WTC11 (cell line): ENCODE data around the gene FAM227B. TPM values are rescaled to one million over a fixed set of nuclear protein-coding genes. Genes with fewer than 3 reads are reported as not detected.
A peak's percentile ranks its signal among the peaks of the same experiment; 100 is the strongest.

ENCODE experiments used
- ATAC-seq: fragments of 200-7000 bp; cut with Tn5 transposase; 2 replicates; pipeline ENCODE4 v1.10.0; 2021; ENCODE audit warnings: mild to moderate bottlenecking, moderate library complexity
- CTCF ChIA-PET: fragments of 300-600 bp; sonication (Branson Sonifier 250); formaldehyde crosslinking; loops from one replicate; lab custom pipeline; 2021; ENCODE audit warnings: antibody characterized with exemption; lab: Charles Lee
- POLR2A ChIA-PET: fragments of 350-600 bp; sonication (Branson Sonifier 250); formaldehyde crosslinking; loops from one replicate; lab custom pipeline; 2021; ENCODE audit warnings: antibody characterized with exemption; lab: Charles Lee
- DNase-seq: peaks from one replicate; pipeline ENCODE4 v3.0.0; 2021; ENCODE audit warnings: low spot score
- H3K27ac Mint-ChIP-seq: 2 replicates; pipeline ENCODE4 v1.8.0; 2021; ENCODE audit warnings: mixed read lengths
- H3K27me3 Mint-ChIP-seq: 2 replicates; pipeline ENCODE4 v1.8.0; 2021; ENCODE audit warnings: low read depth, mild to moderate bottlenecking, moderate library complexity, mixed read lengths
- H3K36me3 Mint-ChIP-seq: 2 replicates; pipeline ENCODE4 v1.8.0; 2021; ENCODE audit warnings: mixed read lengths
- H3K4me1 Mint-ChIP-seq: 2 replicates; pipeline ENCODE4 v1.8.0; 2022; ENCODE audit warnings: mixed read lengths
- H3K4me3 Mint-ChIP-seq: 2 replicates; pipeline ENCODE4 v1.8.0; 2021; ENCODE audit warnings: mild to moderate bottlenecking, moderate library complexity, mixed read lengths
- H3K9me3 Mint-ChIP-seq: 2 replicates; pipeline ENCODE4 v1.8.0; 2021; ENCODE audit warnings: mixed read lengths
- AFF4 ChIP-seq: sonication (generic); formaldehyde crosslinking; IDR thresholded peaks from 2 replicates; pipeline ENCODE4 v1.8.1; 2023; ENCODE audit warnings: mild to moderate bottlenecking, missing genetic modification reagents, borderline replicate concordance
- ATF3 ChIP-seq: sonication (generic); formaldehyde crosslinking; conservative IDR thresholded peaks from 2 replicates; pipeline ENCODE4 v1.8.1; 2022; ENCODE audit warnings: mild to moderate bottlenecking, missing genetic modification reagents
- ATF6 ChIP-seq: sonication (generic); formaldehyde crosslinking; IDR thresholded peaks from 2 replicates; pipeline ENCODE4 v1.8.1; 2023; ENCODE audit warnings: mild to moderate bottlenecking, missing genetic modification reagents
- CTCF ChIP-seq: fragments of 200-600 bp; IDR thresholded peaks from 2 replicates; pipeline ENCODE4 v1.8.0; 2022; ENCODE audit warnings: antibody characterized with exemption
- E2F1 ChIP-seq: sonication (generic); formaldehyde crosslinking; IDR thresholded peaks from 2 replicates; pipeline ENCODE4 v1.8.0; 2022; ENCODE audit warnings: mild to moderate bottlenecking, missing genetic modification reagents
- EMX1 ChIP-seq: fragments of 250-450 bp; sonication (Bioruptor Pico); IDR thresholded peaks from 2 replicates; pipeline ENCODE4 v1.8.0; 2021; ENCODE audit warnings: mild to moderate bottlenecking
- HMGXB4 ChIP-seq: sonication (generic); formaldehyde crosslinking; IDR thresholded peaks from 2 replicates; pipeline ENCODE4 v1.8.1; 2023; ENCODE audit warnings: mild to moderate bottlenecking, moderate library complexity, missing genetic modification reagents
- MLX ChIP-seq: sonication (generic); formaldehyde crosslinking; IDR thresholded peaks from 2 replicates; pipeline ENCODE4 v1.8.1; 2023; ENCODE audit warnings: mild to moderate bottlenecking, missing genetic modification reagents, moderate library complexity
- MYBL2 ChIP-seq: sonication (generic); formaldehyde crosslinking; IDR thresholded peaks from 2 replicates; pipeline ENCODE4 v1.8.1; 2023; ENCODE audit warnings: mild to moderate bottlenecking, moderate library complexity, missing genetic modification reagents
- NFATC4 ChIP-seq: fragments of 250-450 bp; sonication (Bioruptor Pico); IDR thresholded peaks from 2 replicates; pipeline ENCODE4 v1.9.0; 2021; ENCODE audit warnings: mild to moderate bottlenecking
- OVOL2 ChIP-seq: fragments of 250-450 bp; sonication (Bioruptor Pico); IDR thresholded peaks from 2 replicates; pipeline ENCODE4 v1.9.0; 2021; ENCODE audit warnings: mild to moderate bottlenecking, borderline replicate concordance
- TEAD1 ChIP-seq: sonication (generic); formaldehyde crosslinking; IDR thresholded peaks from 2 replicates; pipeline ENCODE4 v1.8.0; 2022; ENCODE audit warnings: mild to moderate bottlenecking, missing genetic modification reagents
- TEAD4 ChIP-seq: sonication (generic); formaldehyde crosslinking; IDR thresholded peaks from 2 replicates; pipeline ENCODE4 v1.8.0; 2022; ENCODE audit warnings: mild to moderate bottlenecking, missing genetic modification reagents
- TP53 ChIP-seq: sonication (generic); formaldehyde crosslinking; IDR thresholded peaks from 2 replicates; pipeline ENCODE4 v1.8.1; 2023; ENCODE audit warnings: mild to moderate bottlenecking, missing genetic modification reagents
- USF2 ChIP-seq: sonication (generic); formaldehyde crosslinking; IDR thresholded peaks from 2 replicates; pipeline ENCODE4 v1.8.1; 2023; ENCODE audit warnings: mild to moderate bottlenecking, missing genetic modification reagents, moderate library complexity
- ZMAT4 ChIP-seq: fragments of 250-450 bp; sonication (Bioruptor Pico); IDR thresholded peaks from 2 replicates; pipeline ENCODE4 v1.9.0; 2021; ENCODE audit warnings: mild to moderate bottlenecking
- ZNF219 ChIP-seq: sonication (generic); formaldehyde crosslinking; IDR thresholded peaks from 2 replicates; pipeline ENCODE4 v1.8.0; 2023; ENCODE audit warnings: missing genetic modification reagents, mild to moderate bottlenecking, borderline replicate concordance
- ZNF232 ChIP-seq: sonication (generic); formaldehyde crosslinking; IDR thresholded peaks from 2 replicates; pipeline ENCODE4 v1.8.0; 2022; ENCODE audit warnings: mild to moderate bottlenecking, missing genetic modification reagents
- ZNF423 ChIP-seq: fragments of 250-450 bp; sonication (Bioruptor Pico); IDR thresholded peaks from 2 replicates; pipeline ENCODE4 v2.1.2; 2022; ENCODE audit warnings: mild to moderate bottlenecking, moderate library complexity
- ZNF512 ChIP-seq: sonication (generic); formaldehyde crosslinking; IDR thresholded peaks from 2 replicates; pipeline ENCODE4 v1.8.1; 2022; ENCODE audit warnings: missing genetic modification reagents, borderline replicate concordance
- ZNF671 ChIP-seq: fragments of 250-450 bp; sonication (Bioruptor Pico); IDR thresholded peaks from 2 replicates; pipeline ENCODE4 v1.8.0; 2021; ENCODE audit warnings: mild to moderate bottlenecking
- total RNA-seq: library from RNA; stranded (reverse); gene quantifications from 3 replicates; pipeline ENCODE4 v1.2.3, GENCODE V29; 2021

The FAM227B gene
- total RNA-seq, 1 experiment from 2014 or later: 6.8 TPM

GRCh38 chr15:49315391-49315823 is 305.2 kb downstream of the FAM227B start:
- DNase-seq: no peak
- H3K36me3 Mint-ChIP-seq: peaks cover 15% of the 10 kb centered on the region
- ChIA-PET CTCF (no interaction called here), POLR2A (no interaction called here)
- ATAC-seq: peak; percentile 92
- H3K4me3 Mint-ChIP-seq: no peak overlapping the region
- TF ChIP-seq USF2 (CRISPR knock-in tag) (no peak), ZNF423 (CRISPR knock-in tag) (peak; percentile 78; the same call in 1 of the 2 replicates), TP53 (CRISPR knock-in tag) (no peak), HMGXB4 (no peak)
- no peaks in the 10 kb centered on the region for H3K27me3 Mint-ChIP-seq
- H3K9me3 Mint-ChIP-seq: peaks cover 18% of the 10 kb centered on the region
- H3K27ac Mint-ChIP-seq: peak overlapping the region; percentile 82
- H3K4me1 Mint-ChIP-seq: peaks cover 24% of the 10 kb centered on the region

- peaks cover 24% of the 10 kb centered on the region for H3K4me1 Mint-ChIP-seq
- H3K27ac Mint-ChIP-seq: peak overlapping the region; percentile 2; the same call in 1 of the 2 replicates
- no peak for TF ChIP-seq AFF4
- TF ChIP-seq CTCF: no peak
- TF ChIP-seq ZNF423 (CRISPR knock-in tag): no peak
- TF ChIP-seq MYBL2 (CRISPR knock-in tag): no peak
- TF ChIP-seq ATF6 (CRISPR knock-in tag): no peak
- TF ChIP-seq TEAD1 (CRISPR knock-in tag): no peak
- TF ChIP-seq E2F1 (CRISPR knock-in tag): no peak
- TF ChIP-seq TEAD4 (CRISPR knock-in tag): no peak
- TF ChIP-seq ZNF219: no peak
- no peak for TF ChIP-seq OVOL2 (CRISPR knock-in tag)
- TF ChIP-seq ATF3 (CRISPR knock-in tag): no peak
- no peak for TF ChIP-seq MLX (CRISPR knock-in tag)
- no peak for TF ChIP-seq ZNF512 (CRISPR knock-in tag)
- TF ChIP-seq ZNF671 (CRISPR knock-in tag): no peak
- TF ChIP-seq ZNF232 (CRISPR knock-in tag): no peak
- no peak for TF ChIP-seq NFATC4 (CRISPR knock-in tag)
- TF ChIP-seq EMX1: no peak
- TF ChIP-seq ZMAT4 (CRISPR knock-in tag): no peak
These were observed 305.9 kb downstream of the FAM227B start for GRCh38 chr15:49314716-49315115.

More at GRCh38 chr15:49314716-49315115, 305.9 kb downstream of the FAM227B start:
- ChIA-PET CTCF (no interaction called here), POLR2A (no interaction called here)
- no peak for ATAC-seq
- Mint-ChIP-seq H3K4me3 (no peak overlapping the region), H3K27me3 (no peaks in the 10 kb centered on the region), H3K36me3 (peaks cover 15% of the 10 kb centered on the region), H3K9me3 (peaks cover 18% of the 10 kb centered on the region)
- DNase-seq: no peak
